SK-N-SH (cell line): Measurements from ENCODE around the gene TSFM.

ENCODE experiments used
- CTCF ChIP-seq: fragments of 200-600 bp; sonication (generic); IDR thresholded peaks from 2 replicates; pipeline ENCODE4 v1.6.1; 2017; ENCODE audit warnings: antibody characterized with exemption, mild to moderate bottlenecking, moderate library complexity
- EP300 ChIP-seq, 2 experiments: IDR thresholded peaks; 2 replicates each; pipeline versions ENCODE4 v1.4.0 to v1.6.1; 2012; ENCODE audit warnings: borderline replicate concordance in 1 of 2, low read depth in 1 of 2, low read length in 1 of 2
- MXI1 ChIP-seq: IDR thresholded peaks from 2 replicates; pipeline ENCODE4 v1.6.1; 2012; ENCODE audit warnings: mild to moderate bottlenecking, low read depth, low read length, improper control_type of control experiment
- POLR2AphosphoS5 ChIP-seq: IDR thresholded peaks from 2 replicates; pipeline ENCODE4 v1.6.1; 2012; ENCODE audit warnings: low read depth, low read length
- RCOR1 ChIP-seq: fragments of 150-350 bp; IDR thresholded peaks from 2 replicates; pipeline ENCODE4 v1.6.1; 2017; ENCODE audit warnings: antibody characterized with exemption, low read length
- RFX5 ChIP-seq: IDR thresholded peaks from 2 replicates; pipeline ENCODE4 v1.6.1; 2012; ENCODE audit warnings: mild to moderate bottlenecking, improper control_type of control experiment, low read length
- SIN3A ChIP-seq: IDR thresholded peaks from 2 replicates; pipeline ENCODE4 v1.6.1; 2012; ENCODE audit warnings: low read depth, mild to moderate bottlenecking, low read length, moderate library complexity, borderline replicate concordance
- TAF1 ChIP-seq: IDR thresholded peaks from 2 replicates; pipeline ENCODE4 v1.6.1; 2012; ENCODE audit warnings: low read depth, mild to moderate bottlenecking, low read length, moderate library complexity, borderline replicate concordance
- USF2 ChIP-seq: fragments of 150-350 bp; IDR thresholded peaks from 2 replicates; pipeline ENCODE4 v1.6.1; 2017; ENCODE audit warnings: antibody characterized with exemption, low read length, low read depth, borderline replicate concordance
- TF ChIP-seq, protein P1 (sequence below): IDR thresholded peaks from 2 replicates; pipeline ENCODE4 v1.4.0; 2012; ENCODE audit warnings: low read depth, borderline replicate concordance

GRCh38 chr12:57811028-57811755, 28.6 kb downstream of the TSFM start:
- TF ChIP-seq SIN3A (no peak), RCOR1 (no peak), CTCF (no peak), EP300 (IDR thresholded peaks at IDR 0.05; ENCODE audit: borderline replicate concordance in 1 of 2, low read depth in 1 of 2, low read length in 1 of 2) (no peak), USF2 (no peak), RFX5 (no peak), POLR2AphosphoS5 (no peak), TAF1 (no peak), MXI1 (no peak)
- TF ChIP-seq, protein P1, sequence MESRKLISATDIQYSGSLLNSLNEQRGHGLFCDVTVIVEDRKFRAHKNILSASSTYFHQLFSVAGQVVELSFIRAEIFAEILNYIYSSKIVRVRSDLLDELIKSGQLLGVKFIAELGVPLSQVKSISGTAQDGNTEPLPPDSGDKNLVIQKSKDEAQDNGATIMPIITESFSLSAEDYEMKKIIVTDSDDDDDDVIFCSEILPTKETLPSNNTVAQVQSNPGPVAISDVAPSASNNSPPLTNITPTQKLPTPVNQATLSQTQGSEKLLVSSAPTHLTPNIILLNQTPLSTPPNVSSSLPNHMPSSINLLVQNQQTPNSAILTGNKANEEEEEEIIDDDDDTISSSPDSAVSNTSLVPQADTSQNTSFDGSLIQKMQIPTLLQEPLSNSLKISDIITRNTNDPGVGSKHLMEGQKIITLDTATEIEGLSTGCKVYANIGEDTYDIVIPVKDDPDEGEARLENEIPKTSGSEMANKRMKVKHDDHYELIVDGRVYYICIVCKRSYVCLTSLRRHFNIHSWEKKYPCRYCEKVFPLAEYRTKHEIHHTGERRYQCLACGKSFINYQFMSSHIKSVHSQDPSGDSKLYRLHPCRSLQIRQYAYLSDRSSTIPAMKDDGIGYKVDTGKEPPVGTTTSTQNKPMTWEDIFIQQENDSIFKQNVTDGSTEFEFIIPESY, result no peak
